Fibroblast of skin of scalp (primary cell): ENCODE results near the gene VPS13D.
A peak's percentile ranks its signal among the peaks of the same experiment; 100 is the strongest.

Experiments used
- DNase-seq: peaks from one replicate; pipeline ENCODE4 v3.0.0-alpha.2; 2013

VPS13D gene

DNA sequence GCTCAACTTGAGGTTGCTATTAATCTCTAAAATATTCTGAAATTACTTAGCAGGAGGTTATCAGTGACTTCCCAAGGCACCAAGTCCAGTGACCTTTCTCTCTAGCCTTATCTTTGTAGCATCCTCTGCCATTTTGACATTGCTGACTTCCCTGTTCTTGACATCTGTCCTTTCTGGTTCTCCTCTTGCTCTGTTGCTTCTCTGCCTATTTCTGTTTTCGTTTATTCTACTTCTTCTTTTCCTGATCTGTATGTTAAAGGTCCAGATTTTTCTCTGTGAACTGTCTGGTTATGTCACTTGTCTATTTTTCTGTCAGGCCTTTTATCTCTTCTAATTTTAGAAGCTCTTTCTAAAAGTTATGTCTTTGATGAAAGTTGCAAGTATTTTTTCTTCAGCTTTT is 178.8 kb downstream of the VPS13D start:
- DNase-seq: no peak

DNA sequence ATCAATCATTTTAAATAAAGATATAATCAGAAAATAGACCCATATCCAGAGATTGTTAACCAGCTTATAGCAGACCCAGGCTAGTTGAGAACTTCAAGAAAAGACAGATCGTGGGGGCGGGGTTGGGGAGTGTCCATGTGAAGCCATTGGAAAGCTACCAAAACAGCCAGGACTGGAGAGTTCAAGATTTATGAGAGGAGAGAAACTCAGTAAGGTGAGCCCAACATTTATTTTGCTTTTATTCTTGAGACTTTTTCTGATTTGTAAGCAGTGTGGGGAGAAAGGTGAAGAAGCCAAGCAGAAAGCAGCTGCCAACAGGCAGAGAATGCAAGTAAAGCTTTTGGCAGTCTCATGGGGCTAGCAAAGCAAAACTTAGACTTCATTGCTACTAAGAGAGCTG is 179.9 kb downstream of the VPS13D start:
- DNase-seq: no peak

GRCh38 chr1:12410351-12410750 is 180.5 kb downstream of the VPS13D start:
- no peak for DNase-seq

DNA sequence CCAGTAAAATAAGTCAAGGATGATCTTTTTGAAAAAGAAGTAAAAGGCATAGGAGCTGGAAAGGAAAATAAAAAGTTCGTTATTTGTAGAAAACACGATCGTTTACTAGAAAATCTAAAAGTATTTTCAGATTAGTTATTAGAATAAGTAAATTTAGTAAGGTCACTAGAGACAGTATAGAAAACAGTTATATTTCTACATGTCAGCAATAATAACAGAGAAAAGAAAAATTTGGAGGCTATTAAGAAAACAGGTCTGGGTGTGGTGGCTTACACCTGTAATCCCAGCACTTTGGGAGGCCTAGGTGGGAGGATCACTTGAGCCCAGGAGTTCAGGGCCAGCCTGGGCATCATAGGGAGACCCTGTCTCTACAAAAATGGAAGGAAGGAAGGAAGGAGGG is 181.3 kb downstream of the VPS13D start:
- DNase-seq: no peak

DNA sequence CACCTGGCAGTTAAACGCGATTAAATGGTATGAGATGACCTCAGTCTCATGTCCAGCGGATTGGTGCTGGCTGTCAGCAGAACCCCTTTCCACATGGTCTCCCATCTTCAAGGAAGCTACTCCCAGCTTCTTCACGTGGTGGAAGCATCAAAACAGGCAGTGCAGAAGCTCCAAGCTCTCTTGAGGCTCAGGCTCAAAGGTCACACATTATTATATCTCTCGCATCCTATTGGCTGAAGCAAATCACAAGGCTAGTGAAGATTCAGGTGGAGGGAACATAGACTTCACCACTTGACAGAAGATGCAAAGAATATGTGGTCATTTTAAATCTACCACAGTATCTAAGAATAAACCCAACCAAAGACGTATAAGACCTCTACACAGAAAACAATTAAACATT is 181.9 kb downstream of the VPS13D start:
- DNase-seq: no peak

DNA sequence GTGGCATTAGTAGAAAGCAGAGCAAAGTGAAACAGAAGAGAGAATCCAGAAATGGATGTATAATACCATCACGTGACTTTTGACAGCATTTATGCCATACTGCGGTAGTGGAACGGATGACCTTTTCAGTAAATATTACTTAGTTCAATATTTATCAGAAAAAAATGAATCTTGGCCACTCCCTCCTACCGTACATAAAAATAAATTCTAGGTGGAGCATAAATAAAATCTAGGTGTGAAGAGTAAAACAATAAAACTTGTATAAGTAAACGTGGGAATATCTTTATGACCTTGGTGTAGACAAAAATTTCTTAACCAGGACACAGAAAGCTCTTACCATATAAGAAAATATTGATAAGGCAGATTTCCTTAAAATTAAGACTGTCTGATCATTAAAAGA is 182.6 kb downstream of the VPS13D start:
- no peak for DNase-seq

- DNase-seq: no peak
Measured at GRCh38 chr1:12413664-12414410, 184.0 kb downstream of the VPS13D start.

DNA sequence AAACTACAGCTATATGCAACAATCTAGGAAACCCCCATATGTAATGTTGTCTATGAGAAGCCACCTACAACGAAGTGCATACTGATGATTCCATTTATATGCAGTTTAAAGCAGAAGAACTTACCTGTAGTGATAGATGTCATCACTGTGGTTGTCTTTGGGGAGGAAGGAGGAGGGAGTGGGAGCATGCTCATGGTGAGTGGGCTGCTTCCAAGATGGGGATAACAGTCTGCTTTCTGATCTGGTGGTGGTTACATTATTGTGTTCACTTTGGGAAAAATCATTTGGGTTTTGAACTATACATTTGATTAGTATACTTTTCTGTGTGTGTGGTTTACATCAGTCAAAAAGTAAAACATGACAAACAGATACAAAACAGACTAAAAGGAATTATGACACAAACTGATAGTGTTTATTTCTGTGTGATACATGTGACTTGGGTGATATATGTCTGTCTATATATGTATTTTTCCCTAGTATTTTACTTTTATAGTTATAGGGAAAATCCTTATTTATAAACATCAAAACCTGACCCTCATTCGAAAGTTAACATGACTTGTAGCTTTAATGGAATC is 184.7 kb downstream of the VPS13D start:
- DNase-seq: no peak

GRCh38 chr1:12415038-12415466 is 185.2 kb downstream of the VPS13D start:
- no peak for DNase-seq

DNA sequence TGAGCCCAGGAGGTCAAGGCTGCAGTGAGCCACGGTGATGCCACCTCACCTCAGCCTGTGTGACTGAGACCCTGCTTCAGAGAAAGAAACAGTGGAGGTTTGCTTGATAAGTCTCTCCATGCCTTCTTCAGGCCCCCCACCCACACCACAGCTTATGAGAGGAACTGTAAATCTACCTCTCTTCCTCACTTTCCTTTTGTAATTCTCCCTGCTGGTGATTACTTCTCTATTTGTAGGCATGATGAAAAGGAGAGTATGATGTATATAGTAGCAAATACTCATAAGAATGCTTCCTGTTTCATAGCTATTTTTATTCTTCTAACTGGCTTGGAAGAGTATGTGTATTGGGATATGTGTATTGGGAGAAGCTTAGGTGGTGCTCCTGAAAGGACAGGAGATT is 186.3 kb downstream of the VPS13D start:
- no peak for DNase-seq

GRCh38 chr1:12416744-12417143 is 186.9 kb downstream of the VPS13D start:
- DNase-seq: no peak

GRCh38 chr1:12417389-12417788 is 187.6 kb downstream of the VPS13D start:
- DNase-seq: no peak

DNA sequence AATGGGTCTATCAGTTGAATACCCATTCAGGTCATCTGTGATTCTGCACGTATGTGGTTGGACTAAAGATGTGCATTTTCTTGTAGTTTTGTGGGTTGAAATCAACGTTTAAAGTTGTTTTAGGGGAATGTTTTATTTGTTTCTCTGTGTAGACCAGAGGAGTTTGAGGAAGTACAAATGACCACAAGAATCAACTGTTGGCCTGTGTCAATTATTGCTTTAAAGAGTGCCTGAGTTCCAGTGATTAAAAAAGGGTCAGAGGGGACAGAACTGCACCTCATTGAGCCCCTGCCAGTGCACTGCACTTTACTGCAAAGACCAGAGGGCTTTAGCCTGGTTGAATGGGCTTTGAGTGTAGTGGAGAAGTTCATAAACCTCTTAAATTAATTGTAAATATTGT is 190.3 kb downstream of the VPS13D start:
- no peak for DNase-seq

- DNase-seq: no peak
Measured at GRCh38 chr1:12422488-12422887, 192.7 kb downstream of the VPS13D start.

DNA sequence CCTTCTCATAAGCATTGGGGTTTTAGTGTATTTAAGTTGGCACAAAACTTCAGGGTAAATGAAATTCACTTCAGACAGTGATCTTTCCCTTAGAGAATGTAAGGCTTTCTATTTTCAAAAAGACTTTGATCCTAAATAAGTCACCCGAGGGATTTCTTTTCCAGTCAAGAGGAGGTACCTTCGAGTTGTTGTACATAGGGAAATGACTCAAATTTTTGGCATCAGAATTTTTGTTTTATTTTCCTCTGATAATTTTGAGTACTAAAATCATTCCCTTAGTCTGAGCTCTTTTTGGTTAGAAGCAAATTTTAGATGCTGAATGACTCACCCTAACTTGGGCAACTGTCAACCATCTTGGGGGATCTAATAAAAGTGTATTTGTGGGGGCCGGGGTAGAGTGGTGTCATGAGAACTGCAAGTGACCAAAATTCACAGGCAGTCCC is 194.3 kb downstream of the VPS13D start:
- peak; percentile 77 for DNase-seq

- no peak for DNase-seq
Measured at GRCh38 chr1:12424793-12425192, 195.0 kb downstream of the VPS13D start.

GRCh38 chr1:12426030-12426429 is 196.2 kb downstream of the VPS13D start:
- DNase-seq: peak; percentile 45

GRCh38 chr1:12428334-12428733 is 198.5 kb downstream of the VPS13D start:
- no peak for DNase-seq

- no peak for DNase-seq
Measured at GRCh38 chr1:12430525-12430924, 200.7 kb downstream of the VPS13D start.

GRCh38 chr1:12432897-12433296 is 203.1 kb downstream of the VPS13D start:
- DNase-seq: no peak

GRCh38 chr1:12433323-12434053 is 203.7 kb downstream of the VPS13D start:
- DNase-seq: peak; percentile 54

GRCh38 chr1:12434174-12434573 is 204.3 kb downstream of the VPS13D start:
- peak; percentile 78 for DNase-seq

DNA sequence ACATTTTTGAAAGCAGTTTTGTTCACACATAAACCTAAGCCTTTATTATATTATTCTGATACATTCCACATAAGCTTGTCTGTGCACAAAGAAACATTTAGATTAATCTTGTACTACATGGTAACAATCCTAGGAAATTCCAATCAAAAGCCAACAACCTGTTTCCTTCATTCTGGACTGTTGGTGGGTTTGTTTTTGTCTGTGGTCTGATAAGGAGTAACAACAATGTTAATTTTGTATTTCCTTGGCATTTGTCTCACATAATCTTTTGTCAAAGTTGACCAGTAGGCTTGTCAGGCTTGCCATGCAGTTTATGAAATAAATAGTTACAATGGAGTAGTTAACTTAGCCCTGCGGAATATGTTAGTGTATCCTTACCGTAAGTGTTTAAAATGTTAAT is 204.9 kb downstream of the VPS13D start:
- DNase-seq: no peak
